Stimulated activated effector memory CD8-positive, alpha-beta T cell treated with anti-CD3 and anti-CD28 coated beads, Interleukin-12 subunit alpha, Interleukin-12 subunit beta, amount 100 ng/mL, for 72 hours (primary cell): ENCODE data around the gene PKDREJ.
A peak's percentile ranks its signal among the peaks of the same experiment; 100 is the strongest.
"Not testable (repeated sequence)": the region's sequence is repeated elsewhere in the genome, so short reads cannot be mapped to it uniquely, and the experiment has no call there.

ENCODE experiments used
- ATAC-seq: fragments of 150-1000 bp; cut with Tn5 transposase; 2 replicates; pipeline ENCODE4 v1.10.0; 2021
- DNase-seq, 2 donors: peaks; one replicate each; pipeline ENCODE4 v3.0.0; 2021 to 2022; ENCODE audit warnings: low spot score in 2 of 2
- H3K27ac Mint-ChIP-seq: one replicate; pipeline ENCODE4 v1.8.0; 2022; ENCODE audit warnings: mild to moderate bottlenecking, mixed read lengths
- H3K36me3 Mint-ChIP-seq: one replicate; pipeline ENCODE4 v1.8.0; 2022; ENCODE audit warnings: mild to moderate bottlenecking, mixed read lengths
- H3K4me1 Mint-ChIP-seq: one replicate; pipeline ENCODE4 v1.8.0; 2022; ENCODE audit warnings: mixed read lengths
- H3K4me3 Mint-ChIP-seq: one replicate; pipeline ENCODE4 v1.8.0; 2022; ENCODE audit warnings: mild to moderate bottlenecking, mixed read lengths
- H3K9me3 Mint-ChIP-seq: one replicate; pipeline ENCODE4 v1.8.0; 2022; ENCODE audit warnings: mixed read lengths

PKDREJ gene

GRCh38 chr22:46263216-46263590, at the start of gene PKDREJ:
Gene PKDREJ, minus strand, starts transcription at chr22:46263343. Its CDS starts 21 bp downstream, at chr22:46263322.
- ATAC-seq: no peak
- Mint-ChIP-seq H3K4me1 (peaks cover 14% of the 10 kb centered on the region), H3K9me3 (no peaks in the 10 kb centered on the region), H3K27ac (no peak within 1 kb of the TSS), H3K4me3 (peak within 1 kb of the TSS; percentile 66), H3K36me3 (no peaks in the 10 kb centered on the region)
- no peak for DNase-seq

GRCh38 chr22:46312848-46313247, 49.7 kb upstream of the PKDREJ start:
- not testable (repeated sequence) for ATAC-seq, H3K4me1 Mint-ChIP-seq, H3K27ac Mint-ChIP-seq, DNase-seq, H3K9me3 Mint-ChIP-seq, H3K4me3 Mint-ChIP-seq
- peaks cover 53% of the 10 kb centered on the region for H3K36me3 Mint-ChIP-seq

GRCh38 chr22:46312056-46312455, 48.9 kb upstream of the PKDREJ start:
- DNase-seq (no peak), ATAC-seq (no peak)
- H3K9me3 Mint-ChIP-seq: no peaks in the 10 kb centered on the region
- H3K27ac Mint-ChIP-seq: peak overlapping the region; percentile 17
- no peaks in the 10 kb centered on the region for H3K4me1 Mint-ChIP-seq
- H3K4me3 Mint-ChIP-seq: no peak overlapping the region
- peaks cover 46% of the 10 kb centered on the region for H3K36me3 Mint-ChIP-seq

- Mint-ChIP-seq H3K4me1 (no peaks in the 10 kb centered on the region), H3K9me3 (no peaks in the 10 kb centered on the region), H3K27ac (peak overlapping the region; percentile 13), H3K36me3 (peaks cover 42% of the 10 kb centered on the region), H3K4me3 (no peak overlapping the region)
- ATAC-seq (no peak), DNase-seq (no peak)
These were observed 46.5 kb upstream of the PKDREJ start for GRCh38 chr22:46309526-46310085.

GRCh38 chr22:46308283-46308988, 45.3 kb upstream of the PKDREJ start:
- Mint-ChIP-seq H3K9me3 (no peaks in the 10 kb centered on the region), H3K4me1 (no peaks in the 10 kb centered on the region), H3K4me3 (no peak overlapping the region), H3K27ac (no peak overlapping the region), H3K36me3 (peaks cover 47% of the 10 kb centered on the region)
- ATAC-seq: no peak
- DNase-seq: no peak

GRCh38 chr22:46303347-46303965, 40.3 kb upstream of the PKDREJ start:
- Mint-ChIP-seq H3K4me3 (no peak overlapping the region), H3K4me1 (peaks cover 12% of the 10 kb centered on the region), H3K9me3 (no peaks in the 10 kb centered on the region), H3K36me3 (peaks cover 63% of the 10 kb centered on the region), H3K27ac (no peak overlapping the region)
- ATAC-seq (no peak), DNase-seq (no peak)

GRCh38 chr22:46300491-46300890, 37.3 kb upstream of the PKDREJ start:
- Mint-ChIP-seq H3K36me3 (peaks cover 65% of the 10 kb centered on the region), H3K4me3 (no peak overlapping the region), H3K9me3 (no peaks in the 10 kb centered on the region), H3K4me1 (peaks cover 33% of the 10 kb centered on the region), H3K27ac (no peak overlapping the region)
- DNase-seq (no peak), ATAC-seq (no peak)

GRCh38 chr22:46299101-46299500, 36.0 kb upstream of the PKDREJ start:
- Mint-ChIP-seq H3K4me1 (peaks cover 38% of the 10 kb centered on the region), H3K4me3 (peak overlapping the region; percentile 95), H3K9me3 (no peaks in the 10 kb centered on the region), H3K36me3 (peaks cover 74% of the 10 kb centered on the region), H3K27ac (no peak overlapping the region)
- no peak for ATAC-seq
- DNase-seq: no peak

GRCh38 chr22:46297151-46297812, 34.1 kb upstream of the PKDREJ start:
- H3K9me3 Mint-ChIP-seq: peaks cover 1% of the 10 kb centered on the region
- peak overlapping the region; percentile 95 for H3K4me3 Mint-ChIP-seq
- H3K4me1 Mint-ChIP-seq: peaks cover 43% of the 10 kb centered on the region
- H3K27ac Mint-ChIP-seq: peak overlapping the region; percentile 99
- peaks cover 73% of the 10 kb centered on the region for H3K36me3 Mint-ChIP-seq
- peak; percentile 27 for ATAC-seq
- DNase-seq: no peak

- peaks cover 43% of the 10 kb centered on the region for H3K4me1 Mint-ChIP-seq
- H3K9me3 Mint-ChIP-seq: peaks cover 4% of the 10 kb centered on the region
- H3K27ac Mint-ChIP-seq: peak within 1 kb of the TSS; percentile 99
- ATAC-seq (peak; percentile 98), DNase-seq (peak; percentile 89 to 97)
- peaks cover 76% of the 10 kb centered on the region for H3K36me3 Mint-ChIP-seq
- peak within 1 kb of the TSS; percentile 95 for H3K4me3 Mint-ChIP-seq
These were observed 33.4 kb upstream of the PKDREJ start, which contains the start of gene GTSE1 for GRCh38 chr22:46296257-46297150. Gene GTSE1, plus strand, starts transcription at chr22:46296870. Its CDS starts 531 bp downstream, at chr22:46297401.

GRCh38 chr22:46295277-46295971, 32.3 kb upstream of the PKDREJ start:
- H3K9me3 Mint-ChIP-seq: peaks cover 4% of the 10 kb centered on the region
- peaks cover 74% of the 10 kb centered on the region for H3K36me3 Mint-ChIP-seq

GRCh38 chr22:46294784-46295183, 31.6 kb upstream of the PKDREJ start:
- no peak for ATAC-seq
- DNase-seq: no peak
- H3K9me3 Mint-ChIP-seq: peaks cover 4% of the 10 kb centered on the region
- H3K4me1 Mint-ChIP-seq: peaks cover 58% of the 10 kb centered on the region
- H3K4me3 Mint-ChIP-seq: peak overlapping the region; percentile 95
- H3K36me3 Mint-ChIP-seq: peaks cover 74% of the 10 kb centered on the region
- peak overlapping the region; percentile 99 for H3K27ac Mint-ChIP-seq

More at GRCh38 chr22:46295277-46295971, 32.3 kb upstream of the PKDREJ start:
- Mint-ChIP-seq H3K4me1 (peaks cover 52% of the 10 kb centered on the region), H3K4me3 (peak overlapping the region; percentile 95), H3K27ac (peak overlapping the region; percentile 99)
- ATAC-seq: no peak
- DNase-seq: no peak

GRCh38 chr22:46293577-46294260, 30.6 kb upstream of the PKDREJ start:
- Mint-ChIP-seq H3K9me3 (peaks cover 4% of the 10 kb centered on the region), H3K27ac (peak overlapping the region; percentile 81)
- DNase-seq: no peak

GRCh38 chr22:46292732-46293131, 29.6 kb upstream of the PKDREJ start:
- ATAC-seq (no peak), DNase-seq (no peak)
- peak overlapping the region; percentile 81 for H3K27ac Mint-ChIP-seq
- peaks cover 4% of the 10 kb centered on the region for H3K9me3 Mint-ChIP-seq
- H3K36me3 Mint-ChIP-seq: peaks cover 72% of the 10 kb centered on the region
- peaks cover 57% of the 10 kb centered on the region for H3K4me1 Mint-ChIP-seq
- H3K4me3 Mint-ChIP-seq: no peak overlapping the region

More at GRCh38 chr22:46293577-46294260, 30.6 kb upstream of the PKDREJ start:
- no peak for ATAC-seq
- Mint-ChIP-seq H3K4me1 (peaks cover 53% of the 10 kb centered on the region), H3K36me3 (peaks cover 69% of the 10 kb centered on the region), H3K4me3 (no peak overlapping the region)
